Memory B cell (primary cell): Measurements from ENCODE around the gene KIF3C.
"Not testable (repeated sequence)": the region's sequence is repeated elsewhere in the genome, so short reads cannot be mapped to it uniquely, and the experiment has no call there.

Experiments used
- ATAC-seq: fragments of 150-1000 bp; cut with Tn5 transposase; 2 replicates; pipeline ENCODE4 v1.10.0; 2021; ENCODE audit warnings: low read depth, mild to moderate bottlenecking, moderate library complexity
- DNase-seq, 2 donors: peaks; one replicate each; pipeline ENCODE4 v3.0.0; 2022; ENCODE audit warnings: low spot score in 2 of 2
- H3K27ac Mint-ChIP-seq: one replicate; pipeline ENCODE4 v1.8.0; 2022; ENCODE audit warnings: mild to moderate bottlenecking, moderate library complexity, mixed read lengths
- H3K27me3 Mint-ChIP-seq: one replicate; pipeline ENCODE4 v1.8.0; 2022; ENCODE audit warnings: mixed read lengths
- H3K36me3 Mint-ChIP-seq: one replicate; pipeline ENCODE4 v1.8.0; 2022; ENCODE audit warnings: mild to moderate bottlenecking, mixed read lengths
- H3K4me1 Mint-ChIP-seq: one replicate; pipeline ENCODE4 v1.8.0; 2022; ENCODE audit warnings: mixed read lengths
- H3K4me3 Mint-ChIP-seq: one replicate; pipeline ENCODE4 v1.8.0; 2022; ENCODE audit warnings: mild to moderate bottlenecking, moderate library complexity, mixed read lengths
- H3K9me3 Mint-ChIP-seq: one replicate; pipeline ENCODE4 v1.8.0; 2022; ENCODE audit warnings: mixed read lengths

KIF3C gene

DNA sequence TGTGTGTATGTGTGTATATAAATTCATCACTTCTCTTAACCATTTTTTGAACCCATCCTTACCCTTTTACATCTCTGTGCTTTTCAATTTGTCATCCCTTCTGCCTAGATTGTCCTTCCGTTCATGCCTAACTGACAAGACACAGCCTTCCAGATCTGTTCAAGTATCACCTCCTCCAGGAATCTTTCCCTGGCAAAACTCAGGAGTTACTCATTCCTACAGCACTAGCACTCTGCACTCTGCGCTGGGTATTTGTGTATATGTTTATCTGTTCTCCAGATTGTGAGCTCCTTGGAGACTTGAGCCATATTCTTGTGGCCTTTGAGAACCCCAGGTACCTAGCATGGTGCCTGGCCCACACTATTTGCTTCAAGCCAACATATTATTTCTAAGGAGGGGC, 77.2 kb downstream of the KIF3C start:
- no peak overlapping the region for H3K27ac Mint-ChIP-seq
- peaks cover 5% of the 10 kb centered on the region for H3K27me3 Mint-ChIP-seq
- DNase-seq, result no peak
- no peaks in the 10 kb centered on the region for H3K36me3 Mint-ChIP-seq
- ATAC-seq, result no peak
- H3K4me3 Mint-ChIP-seq, result no peak overlapping the region
- no peaks in the 10 kb centered on the region for H3K4me1 Mint-ChIP-seq
- H3K9me3 Mint-ChIP-seq, result no peaks in the 10 kb centered on the region

DNA sequence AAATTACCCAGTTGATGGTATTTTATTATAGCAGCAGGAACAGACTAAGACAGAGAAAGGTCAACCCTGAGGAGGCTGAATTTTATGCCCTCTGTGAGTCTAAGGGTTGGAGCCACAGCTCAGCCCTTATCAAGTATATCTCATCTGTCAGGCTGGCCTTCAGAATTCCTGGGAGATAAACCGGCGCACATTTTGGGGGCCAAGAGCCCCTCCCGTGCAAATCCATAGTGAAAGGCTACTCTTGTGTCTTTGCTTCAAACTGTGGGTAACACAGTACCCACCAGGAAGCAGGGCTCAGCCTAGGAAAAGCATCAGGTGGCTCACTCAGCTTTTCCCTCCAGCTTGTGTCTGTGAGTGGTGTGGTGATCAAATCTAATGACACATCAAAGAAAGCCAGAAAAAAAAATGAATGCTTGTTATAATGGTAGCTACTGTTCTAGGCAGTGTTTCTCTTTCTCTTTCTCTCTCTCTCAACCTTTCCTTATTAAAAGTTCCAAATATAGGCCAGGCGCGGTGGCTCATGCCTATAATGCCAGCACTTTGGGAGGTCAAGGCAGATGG, 79.0 kb downstream of the KIF3C start:
- Mint-ChIP-seq H3K4me3 (no peak overlapping the region), H3K27me3 (peaks cover 5% of the 10 kb centered on the region), H3K36me3 (no peaks in the 10 kb centered on the region), H3K9me3 (no peaks in the 10 kb centered on the region), H3K4me1 (peaks cover 3% of the 10 kb centered on the region), H3K27ac (no peak overlapping the region)
- no peak for DNase-seq
- ATAC-seq, result no peak

DNA sequence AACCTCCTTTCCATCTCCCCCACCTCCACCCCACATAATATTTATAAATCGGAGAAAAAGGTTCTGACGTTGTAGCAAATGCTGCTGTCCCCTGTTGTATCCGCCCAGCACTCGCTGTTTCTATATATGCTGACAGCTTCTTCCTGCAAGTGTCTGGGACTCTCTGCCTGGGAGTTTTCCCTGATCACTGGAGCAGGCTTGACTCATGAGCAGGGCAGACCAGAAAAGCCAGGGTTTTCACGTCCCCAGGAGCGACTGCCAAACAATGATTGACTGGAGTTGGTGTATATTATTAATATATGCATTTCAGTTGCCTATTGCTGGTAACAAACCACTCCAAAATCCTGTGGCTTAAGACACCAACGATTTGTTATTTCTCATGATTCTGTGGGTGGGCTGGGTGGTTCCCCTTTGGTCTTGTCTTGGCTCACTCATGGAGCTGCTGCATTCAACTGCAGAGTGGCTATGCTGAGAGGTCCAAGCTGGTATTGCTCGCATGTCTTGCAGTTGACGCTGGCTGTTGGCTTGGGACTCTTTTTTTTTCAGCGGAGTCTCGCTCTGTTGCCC, 82.8 kb downstream of the KIF3C start:
- peaks cover 2% of the 10 kb centered on the region for H3K36me3 Mint-ChIP-seq

DNA sequence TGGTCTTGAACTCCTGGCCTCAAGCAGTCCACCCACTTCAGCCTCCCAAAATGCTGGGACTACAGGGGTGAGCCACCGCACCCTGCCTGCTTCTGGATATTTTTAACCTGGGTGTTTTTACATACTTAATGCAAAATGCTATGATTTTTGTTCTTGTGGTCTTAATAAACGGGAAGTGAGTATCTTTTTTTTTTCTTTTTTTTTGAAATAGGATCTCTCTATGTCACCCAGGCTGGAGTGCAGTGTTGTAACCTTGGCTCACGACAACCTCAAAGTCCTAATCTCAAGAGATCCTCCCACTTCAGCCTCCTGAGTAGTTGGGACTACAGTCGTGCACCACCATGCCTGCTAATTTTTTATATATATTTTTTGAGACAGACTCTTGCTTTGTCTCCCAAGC, 84.8 kb downstream of the KIF3C start:
- DNase-seq (no peak), ATAC-seq (peak; percentile 92)
- Mint-ChIP-seq H3K36me3 (peaks cover 2% of the 10 kb centered on the region), H3K27ac (no peak overlapping the region), H3K27me3 (no peaks in the 10 kb centered on the region), H3K9me3 (no peaks in the 10 kb centered on the region), H3K4me1 (peaks cover 7% of the 10 kb centered on the region), H3K4me3 (no peak overlapping the region)

More for the DNA sequence above, 82.8 kb downstream of the KIF3C start:
- Mint-ChIP-seq H3K9me3 (no peaks in the 10 kb centered on the region), H3K27me3 (no peaks in the 10 kb centered on the region), H3K4me3 (no peak overlapping the region), H3K4me1 (peaks cover 7% of the 10 kb centered on the region), H3K27ac (no peak overlapping the region)
- no peak for DNase-seq
- no peak for ATAC-seq

DNA sequence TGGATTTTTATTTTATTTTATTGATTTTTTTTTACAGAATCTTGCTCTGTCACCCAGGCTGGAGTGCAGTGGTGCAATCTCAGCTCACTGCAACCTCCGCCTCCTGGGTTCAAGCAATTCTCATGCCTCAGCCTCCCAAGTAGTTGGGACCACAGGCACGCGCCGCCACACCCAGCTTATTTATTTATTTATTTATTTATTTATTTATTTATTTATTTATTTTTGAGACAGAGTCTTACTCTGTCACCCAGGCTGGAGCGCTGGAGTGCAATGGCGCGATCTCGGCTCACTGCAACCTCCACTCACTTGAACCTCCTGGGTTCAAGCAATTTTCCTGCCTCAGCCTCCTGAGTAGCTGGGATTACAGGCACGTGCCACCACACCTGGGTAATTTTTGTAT, 86.0 kb downstream of the KIF3C start:
- not testable (repeated sequence) for H3K4me1 Mint-ChIP-seq, H3K4me3 Mint-ChIP-seq, H3K27ac Mint-ChIP-seq, H3K9me3 Mint-ChIP-seq, H3K36me3 Mint-ChIP-seq, H3K27me3 Mint-ChIP-seq, ATAC-seq, DNase-seq

DNA sequence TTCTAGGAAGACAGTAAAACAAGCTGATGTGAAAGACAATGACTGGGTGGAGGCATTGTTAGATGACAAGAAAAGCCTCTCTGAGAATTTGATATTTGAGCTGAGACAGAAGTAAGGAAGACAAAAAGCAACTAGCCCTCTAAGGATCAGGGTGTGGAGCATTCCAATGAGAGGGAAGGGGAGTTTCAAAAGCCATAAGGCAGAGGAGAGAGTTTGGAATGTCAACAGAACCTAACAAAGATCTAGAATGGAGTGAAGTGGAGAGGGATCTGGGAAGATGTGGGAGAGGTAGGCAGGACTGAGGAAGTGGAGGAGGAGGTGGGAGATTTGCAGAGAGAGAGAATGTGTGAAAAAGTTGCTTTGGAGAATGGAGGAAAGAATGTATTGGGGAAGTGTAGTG, 86.7 kb downstream of the KIF3C start:
- H3K4me3 Mint-ChIP-seq, result no peak overlapping the region
- H3K27me3 Mint-ChIP-seq, result no peaks in the 10 kb centered on the region
- ATAC-seq (no peak), DNase-seq (no peak)
- H3K9me3 Mint-ChIP-seq, result no peaks in the 10 kb centered on the region
- peaks cover 2% of the 10 kb centered on the region for H3K36me3 Mint-ChIP-seq
- H3K27ac Mint-ChIP-seq, result no peak overlapping the region
- peaks cover 7% of the 10 kb centered on the region for H3K4me1 Mint-ChIP-seq

DNA sequence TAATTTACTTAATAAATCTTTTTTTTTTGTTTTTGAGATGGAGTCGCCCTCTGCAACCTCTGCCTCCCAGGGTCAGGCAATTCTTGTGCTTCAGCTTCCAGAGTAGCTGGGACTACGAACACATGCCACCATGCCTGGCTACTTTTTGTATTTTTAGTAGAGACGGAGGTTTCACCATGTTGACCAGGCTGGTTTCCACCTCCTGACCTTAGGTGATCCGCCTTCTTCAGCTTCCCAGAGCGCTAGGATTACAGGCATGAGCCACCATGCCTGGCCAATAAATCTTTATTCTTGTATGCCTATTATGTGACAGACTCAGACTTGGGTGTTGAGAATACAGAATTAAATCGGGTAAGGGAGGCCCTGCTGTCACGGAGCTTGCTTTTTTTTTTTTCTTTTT, 87.3 kb downstream of the KIF3C start:
- H3K27ac Mint-ChIP-seq, result no peak overlapping the region
- DNase-seq (no peak), ATAC-seq (no peak)
- H3K9me3 Mint-ChIP-seq, result no peaks in the 10 kb centered on the region
- H3K4me1 Mint-ChIP-seq, result peaks cover 7% of the 10 kb centered on the region
- H3K4me3 Mint-ChIP-seq, result no peak overlapping the region
- peaks cover 2% of the 10 kb centered on the region for H3K36me3 Mint-ChIP-seq
- H3K27me3 Mint-ChIP-seq, result no peaks in the 10 kb centered on the region

DNA sequence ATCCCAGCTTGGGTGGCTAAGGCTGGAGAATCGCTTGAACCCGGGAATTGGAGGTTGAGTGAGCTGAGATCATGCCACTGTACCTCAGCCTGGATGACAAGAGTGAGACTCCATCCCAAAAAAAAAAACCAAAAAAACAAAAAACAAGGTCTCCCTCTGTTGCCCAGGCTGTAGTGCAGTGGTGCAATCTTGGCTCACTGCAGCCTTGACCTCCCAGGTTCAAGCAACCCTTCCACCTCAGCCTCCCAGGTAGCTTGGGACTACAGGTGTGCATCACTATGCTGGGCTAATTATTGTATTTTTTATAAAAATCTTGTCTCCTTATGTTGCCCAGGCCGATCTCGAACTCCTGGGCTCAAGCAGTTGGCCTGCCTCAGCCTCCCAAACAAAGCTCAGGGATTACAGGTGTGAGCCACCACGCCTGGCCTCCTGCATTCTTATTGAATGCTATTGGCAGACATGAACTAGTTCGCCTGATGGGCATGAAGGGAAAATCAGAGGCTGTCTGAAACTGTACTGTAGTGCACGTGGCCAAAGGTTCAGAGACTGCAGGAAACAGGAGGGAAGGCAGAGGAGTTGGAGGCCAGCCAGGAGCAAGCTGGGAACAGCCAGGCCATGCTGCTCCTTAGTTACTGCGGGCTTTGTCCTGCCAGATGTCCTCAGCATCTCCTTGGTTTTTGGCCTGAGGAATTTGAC, 88.0 kb downstream of the KIF3C start:
- H3K9me3 Mint-ChIP-seq, result no peaks in the 10 kb centered on the region
- ATAC-seq (no peak), DNase-seq (no peak)

DNA sequence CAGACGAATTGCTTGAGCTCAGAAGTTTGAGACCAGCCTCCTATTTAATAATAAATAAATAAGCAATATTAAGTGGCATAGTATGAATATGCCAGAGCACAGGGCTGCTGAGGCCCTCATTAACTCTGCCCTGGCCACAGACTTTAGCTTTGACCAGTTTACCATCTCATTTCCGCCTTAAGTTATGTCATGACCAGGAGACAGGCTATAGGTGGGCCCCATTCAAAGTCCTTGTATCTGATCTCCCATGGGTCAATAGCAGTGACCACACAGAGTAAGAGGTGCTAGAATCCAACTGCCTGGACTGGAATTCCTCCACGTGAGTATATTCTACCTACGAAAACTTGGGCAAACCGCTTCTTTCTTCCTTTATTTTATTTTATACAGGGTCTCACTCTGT, 90.6 kb downstream of the KIF3C start:
- no peak for ATAC-seq
- Mint-ChIP-seq H3K27me3 (peaks cover 2% of the 10 kb centered on the region), H3K36me3 (peaks cover 2% of the 10 kb centered on the region), H3K4me3 (no peak overlapping the region), H3K27ac (no peak overlapping the region), H3K9me3 (no peaks in the 10 kb centered on the region), H3K4me1 (peaks cover 4% of the 10 kb centered on the region)
- no peak for DNase-seq

More for the DNA sequence above, 88.0 kb downstream of the KIF3C start:
- Mint-ChIP-seq H3K27ac (no peak overlapping the region), H3K4me3 (no peak overlapping the region), H3K27me3 (no peaks in the 10 kb centered on the region), H3K36me3 (peaks cover 2% of the 10 kb centered on the region), H3K4me1 (peaks cover 7% of the 10 kb centered on the region)

DNA sequence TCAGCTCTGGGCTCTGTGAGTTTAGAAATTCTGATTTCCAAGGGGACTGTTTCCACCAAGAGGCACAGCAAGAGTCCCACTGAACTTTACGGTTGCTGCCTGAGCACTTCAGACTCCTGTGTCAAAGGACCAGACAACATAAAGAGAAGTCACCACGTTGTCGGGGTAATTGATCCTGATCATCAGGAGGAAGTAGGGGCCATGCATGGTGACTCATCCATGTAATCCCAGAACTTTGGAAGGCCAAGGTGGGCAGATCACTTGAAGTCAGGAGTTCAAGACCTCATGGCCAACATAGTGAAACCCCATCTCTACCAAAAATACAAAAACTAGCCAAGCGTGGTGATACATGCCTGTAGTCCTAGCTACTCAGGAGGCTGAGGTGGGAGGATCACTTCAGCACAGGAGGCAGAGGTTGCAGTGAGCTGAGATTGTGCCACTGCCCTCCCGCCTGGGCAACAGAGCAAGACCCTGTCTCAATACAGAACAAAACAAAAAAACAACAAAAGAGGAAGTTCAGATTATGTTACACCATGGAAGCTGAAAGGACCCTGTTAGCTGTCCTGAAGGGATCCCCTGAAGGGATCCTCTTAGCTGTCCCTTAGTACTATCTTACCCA, 94.6 kb downstream of the KIF3C start:
- DNase-seq (no peak), ATAC-seq (no peak)
- H3K36me3 Mint-ChIP-seq, result peaks cover 2% of the 10 kb centered on the region
- no peak overlapping the region for H3K27ac Mint-ChIP-seq
- peaks cover 15% of the 10 kb centered on the region for H3K27me3 Mint-ChIP-seq
- H3K4me1 Mint-ChIP-seq, result no peaks in the 10 kb centered on the region
- H3K9me3 Mint-ChIP-seq, result no peaks in the 10 kb centered on the region
- no peak overlapping the region for H3K4me3 Mint-ChIP-seq

DNA sequence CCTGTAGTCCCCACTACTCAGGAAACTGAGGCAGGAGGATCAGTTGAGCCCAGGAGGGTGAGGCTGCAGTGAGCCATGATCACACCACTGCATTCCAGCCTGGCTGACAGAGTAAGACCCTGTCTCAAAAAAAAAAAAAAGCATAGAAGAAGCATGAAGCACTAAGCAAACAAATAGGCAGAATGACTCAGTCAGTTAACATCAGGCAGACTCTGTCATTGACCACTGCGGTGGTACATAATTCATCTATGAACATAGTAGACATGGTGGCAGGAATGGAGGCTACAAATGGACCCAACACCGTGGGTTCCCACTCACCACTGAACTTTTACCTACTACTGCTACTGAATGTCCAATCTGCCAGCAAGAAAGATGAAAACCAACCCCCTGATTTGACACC, 96.4 kb downstream of the KIF3C start:
- Mint-ChIP-seq H3K9me3 (no peaks in the 10 kb centered on the region), H3K36me3 (peaks cover 2% of the 10 kb centered on the region), H3K27ac (no peak overlapping the region), H3K4me3 (no peak overlapping the region), H3K4me1 (no peaks in the 10 kb centered on the region), H3K27me3 (peaks cover 15% of the 10 kb centered on the region)
- no peak for DNase-seq
- no peak for ATAC-seq

DNA sequence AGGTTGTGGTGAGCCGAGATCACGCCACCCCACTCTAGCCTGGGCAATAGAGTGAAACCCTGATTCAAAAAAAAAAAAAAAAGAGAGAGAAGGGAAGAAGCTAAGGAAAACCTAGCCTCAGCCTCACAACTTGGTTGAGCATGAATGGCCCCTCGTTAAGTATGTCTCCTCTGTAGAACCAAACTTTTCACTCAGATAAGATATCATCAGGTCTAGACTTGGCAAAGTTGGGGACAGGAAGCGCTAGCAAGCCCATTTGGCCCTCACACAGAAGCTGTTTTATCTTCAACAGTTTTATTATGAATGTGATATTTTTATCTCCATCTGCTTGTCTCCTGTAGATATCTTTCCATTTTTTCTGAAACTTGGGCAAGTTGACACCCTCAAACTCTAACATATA, 100.5 kb downstream of the KIF3C start:
- no peaks in the 10 kb centered on the region for H3K9me3 Mint-ChIP-seq

DNA sequence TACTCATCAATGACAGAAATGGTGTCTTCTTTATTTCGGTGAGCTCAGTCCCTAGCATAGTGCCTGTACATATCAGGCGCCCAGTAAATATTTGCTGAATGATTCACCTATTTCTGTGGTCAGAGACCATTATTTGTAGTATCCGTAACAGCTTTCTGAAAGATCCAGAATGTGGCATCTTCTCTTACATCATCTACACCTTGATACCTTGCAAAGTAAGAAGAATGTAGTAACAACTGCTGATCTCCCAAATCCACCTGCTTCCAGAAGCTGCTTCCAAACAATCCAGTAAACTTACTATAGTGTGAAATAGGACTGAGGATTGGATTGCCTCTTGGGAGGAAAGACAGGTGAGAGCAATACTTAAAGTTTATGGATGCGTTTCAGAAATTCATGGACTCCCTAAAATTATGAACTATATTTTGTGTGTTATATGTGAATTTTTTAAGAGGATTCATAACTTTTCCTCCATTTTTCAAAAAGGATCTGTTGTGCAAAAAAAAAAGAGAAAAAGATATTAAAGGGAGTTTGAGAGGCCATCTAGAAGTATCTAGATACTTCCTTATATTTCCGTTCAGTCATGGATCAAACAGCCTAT, 103.1 kb downstream of the KIF3C start:
- H3K9me3 Mint-ChIP-seq, result no peaks in the 10 kb centered on the region
- ATAC-seq (no peak), DNase-seq (no peak)
- peaks cover 2% of the 10 kb centered on the region for H3K27me3 Mint-ChIP-seq
- peak overlapping the region; percentile 90 for H3K4me3 Mint-ChIP-seq
- peaks cover 12% of the 10 kb centered on the region for H3K4me1 Mint-ChIP-seq
- H3K27ac Mint-ChIP-seq, result peak overlapping the region; percentile 77
- peaks cover 4% of the 10 kb centered on the region for H3K36me3 Mint-ChIP-seq

More for the DNA sequence above, 100.5 kb downstream of the KIF3C start:
- no peak for ATAC-seq
- Mint-ChIP-seq H3K4me3 (no peak overlapping the region), H3K36me3 (peaks cover 2% of the 10 kb centered on the region), H3K4me1 (peaks cover 9% of the 10 kb centered on the region), H3K27me3 (peaks cover 13% of the 10 kb centered on the region), H3K27ac (no peak overlapping the region)
- DNase-seq, result no peak
